ENCODE data around the gene LY6G5C. TPM values are rescaled to one million over a fixed set of nuclear protein-coding genes. Genes with fewer than 3 reads are reported as not detected.

The LY6G5C gene
- total and polyA plus RNA-seq, 2 donors (not counting 1 experiment from before 2014, with no cell fraction given) = 0.83 to 2.0 TPM

- DNase-seq (ENCODE audit: low read depth in 2 of 2) = no peak
- TF ChIP-seq CTCF (conservative IDR thresholded peaks at IDR 0.05 in 1 of 2, IDR thresholded peaks at IDR 0.05 in 1 of 2; ENCODE audit: low read depth in 1 of 2, low read length in 2 of 2) (no peak), EZH2 (IDR thresholded peaks at IDR 0.05; ENCODE audit: low read length, missing control alignments) (no peak)
- no peaks in the 10 kb centered on the region for H4K20me1 ChIP-seq (ENCODE audit: control insufficient read depth, extremely low read depth, insufficient read depth, low read length)
- H3K4me1 ChIP-seq (ENCODE audit: control insufficient read depth, extremely low read depth, insufficient read depth, low read length) = no peaks in the 10 kb centered on the region
- no peak overlapping the region for H2AFZ ChIP-seq (ENCODE audit: low read length)
- no peak overlapping the region for H3K9ac ChIP-seq (ENCODE audit: insufficient read depth, low read length)
- H3K27me3 ChIP-seq (ENCODE audit: control insufficient read depth, insufficient read depth, low read length) = no peaks in the 10 kb centered on the region
- H3K36me3 ChIP-seq (ENCODE audit: control insufficient read depth, insufficient read depth, low read length) = peaks cover 21% of the 10 kb centered on the region
- no peak overlapping the region for H3K27ac ChIP-seq (ENCODE audit: insufficient read depth, low read length)
- no peak overlapping the region for H3K4me3 ChIP-seq (replicated peaks in 1 of 4; ENCODE audit: control extremely low read depth in 1 of 4, insufficient read depth in 1 of 4, low read depth in 3 of 4, low read length in 4 of 4)
- H3K4me2 ChIP-seq (ENCODE audit: extremely low read depth, insufficient read depth, low read length) = no peak overlapping the region
- H3K79me2 ChIP-seq (ENCODE audit: control insufficient read depth, insufficient read depth, low read length) = no peaks in the 10 kb centered on the region
- H3K9me3 ChIP-seq (ENCODE audit: control insufficient read depth, insufficient read depth, low read depth, low read length) = no peaks in the 10 kb centered on the region
Observed at GRCh38 chr6:31693535-31693934, 12.7 kb upstream of the LY6G5C start.

GRCh38 chr6:31692886-31693285 lies 12.0 kb upstream of the LY6G5C start:
- H2AFZ ChIP-seq (ENCODE audit: low read length) = no peak overlapping the region
- H3K36me3 ChIP-seq (ENCODE audit: control insufficient read depth, insufficient read depth, low read length) = peaks cover 27% of the 10 kb centered on the region
- H3K4me3 ChIP-seq (replicated peaks in 1 of 4; ENCODE audit: control extremely low read depth in 1 of 4, insufficient read depth in 1 of 4, low read depth in 3 of 4, low read length in 4 of 4) = no peak overlapping the region
- TF ChIP-seq EZH2 (IDR thresholded peaks at IDR 0.05; ENCODE audit: low read length, missing control alignments) = no peak
- no peak for TF ChIP-seq CTCF (conservative IDR thresholded peaks at IDR 0.05 in 1 of 2, IDR thresholded peaks at IDR 0.05 in 1 of 2; ENCODE audit: low read depth in 1 of 2, low read length in 2 of 2)
- no peak overlapping the region for H3K4me2 ChIP-seq (ENCODE audit: extremely low read depth, insufficient read depth, low read length)
- no peaks in the 10 kb centered on the region for H3K27me3 ChIP-seq (ENCODE audit: control insufficient read depth, insufficient read depth, low read length)
- H4K20me1 ChIP-seq (ENCODE audit: control insufficient read depth, extremely low read depth, insufficient read depth, low read length) = no peaks in the 10 kb centered on the region
- H3K79me2 ChIP-seq (ENCODE audit: control insufficient read depth, insufficient read depth, low read length) = no peaks in the 10 kb centered on the region
- H3K9me3 ChIP-seq (ENCODE audit: control insufficient read depth, insufficient read depth, low read depth, low read length) = no peaks in the 10 kb centered on the region
- H3K9ac ChIP-seq (ENCODE audit: insufficient read depth, low read length) = no peak overlapping the region
- H3K27ac ChIP-seq (ENCODE audit: insufficient read depth, low read length) = no peak overlapping the region
- no peaks in the 10 kb centered on the region for H3K4me1 ChIP-seq (ENCODE audit: control insufficient read depth, extremely low read depth, insufficient read depth, low read length)
- DNase-seq (ENCODE audit: low read depth in 2 of 2) = no peak

- peaks cover 31% of the 10 kb centered on the region for H3K36me3 ChIP-seq (ENCODE audit: control insufficient read depth, insufficient read depth, low read length)
- H3K27ac ChIP-seq (ENCODE audit: insufficient read depth, low read length) = no peak overlapping the region
- no peaks in the 10 kb centered on the region for H3K79me2 ChIP-seq (ENCODE audit: control insufficient read depth, insufficient read depth, low read length)
- H4K20me1 ChIP-seq (ENCODE audit: control insufficient read depth, extremely low read depth, insufficient read depth, low read length) = no peaks in the 10 kb centered on the region
- DNase-seq (ENCODE audit: low read depth in 2 of 2) = no peak
- no peaks in the 10 kb centered on the region for H3K4me1 ChIP-seq (ENCODE audit: control insufficient read depth, extremely low read depth, insufficient read depth, low read length)
- TF ChIP-seq EZH2 (IDR thresholded peaks at IDR 0.05; ENCODE audit: low read length, missing control alignments) = no peak
- TF ChIP-seq CTCF (conservative IDR thresholded peaks at IDR 0.05 in 1 of 2, IDR thresholded peaks at IDR 0.05 in 1 of 2; ENCODE audit: low read depth in 1 of 2, low read length in 2 of 2) = no peak
- H2AFZ ChIP-seq (ENCODE audit: low read length) = no peak overlapping the region
- no peaks in the 10 kb centered on the region for H3K9me3 ChIP-seq (ENCODE audit: control insufficient read depth, insufficient read depth, low read depth, low read length)
- no peaks in the 10 kb centered on the region for H3K27me3 ChIP-seq (ENCODE audit: control insufficient read depth, insufficient read depth, low read length)
- H3K4me2 ChIP-seq (ENCODE audit: extremely low read depth, insufficient read depth, low read length) = no peak overlapping the region
- no peak overlapping the region for H3K4me3 ChIP-seq (replicated peaks in 1 of 4; ENCODE audit: control extremely low read depth in 1 of 4, insufficient read depth in 1 of 4, low read depth in 3 of 4, low read length in 4 of 4)
- H3K9ac ChIP-seq (ENCODE audit: insufficient read depth, low read length) = no peak overlapping the region
Observed at GRCh38 chr6:31692353-31692752, 11.5 kb upstream of the LY6G5C start.
